ENCODE data around the gene PTPRM. TPM values are rescaled to one million over a fixed set of nuclear protein-coding genes. Genes with fewer than 3 reads are reported as not detected.

PTPRM gene
- total RNA-seq, 2 donors from 2014 or later, result 7.5 to 19.2 TPM

DNA sequence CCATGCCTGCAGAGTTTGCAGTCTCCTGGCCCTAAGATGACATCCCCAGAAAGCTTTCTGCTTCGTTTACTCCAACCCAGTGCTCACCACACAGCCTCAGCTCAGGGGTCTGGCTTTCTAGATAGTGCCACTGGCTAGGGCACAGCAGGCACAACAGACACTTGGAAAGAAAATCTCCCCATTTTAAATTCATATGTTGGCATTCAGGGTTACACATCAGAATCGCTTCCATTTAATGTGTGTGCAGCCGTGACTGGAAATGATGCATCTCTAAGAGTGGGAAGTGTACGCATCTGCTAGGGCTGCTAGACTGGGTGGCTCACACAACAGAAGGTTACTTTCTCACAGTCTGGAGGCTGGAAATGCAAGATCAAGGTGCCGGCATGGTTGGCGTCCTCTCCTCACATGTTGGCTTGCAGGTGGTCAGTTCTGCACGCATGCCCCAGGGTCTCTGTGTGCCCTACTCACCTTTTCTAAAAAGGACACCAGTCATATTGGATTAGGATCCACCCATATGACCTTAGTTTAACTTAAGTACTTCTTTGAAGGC lies 712.7 kb downstream of the PTPRM start:
- no peak for ATAC-seq
- no peak overlapping the region for H3K27ac Mint-ChIP-seq
- no peaks in the 10 kb centered on the region for H3K4me1 Mint-ChIP-seq (ENCODE audit: low read depth in 2 of 2)
- H3K36me3 Mint-ChIP-seq, result no peaks in the 10 kb centered on the region
- H3K27me3 Mint-ChIP-seq, result no peaks in the 10 kb centered on the region
- no peak for DNase-seq (ENCODE audit: low spot score)
- H3K9me3 Mint-ChIP-seq, result no peaks in the 10 kb centered on the region
- no peak overlapping the region for H3K4me3 Mint-ChIP-seq

DNA sequence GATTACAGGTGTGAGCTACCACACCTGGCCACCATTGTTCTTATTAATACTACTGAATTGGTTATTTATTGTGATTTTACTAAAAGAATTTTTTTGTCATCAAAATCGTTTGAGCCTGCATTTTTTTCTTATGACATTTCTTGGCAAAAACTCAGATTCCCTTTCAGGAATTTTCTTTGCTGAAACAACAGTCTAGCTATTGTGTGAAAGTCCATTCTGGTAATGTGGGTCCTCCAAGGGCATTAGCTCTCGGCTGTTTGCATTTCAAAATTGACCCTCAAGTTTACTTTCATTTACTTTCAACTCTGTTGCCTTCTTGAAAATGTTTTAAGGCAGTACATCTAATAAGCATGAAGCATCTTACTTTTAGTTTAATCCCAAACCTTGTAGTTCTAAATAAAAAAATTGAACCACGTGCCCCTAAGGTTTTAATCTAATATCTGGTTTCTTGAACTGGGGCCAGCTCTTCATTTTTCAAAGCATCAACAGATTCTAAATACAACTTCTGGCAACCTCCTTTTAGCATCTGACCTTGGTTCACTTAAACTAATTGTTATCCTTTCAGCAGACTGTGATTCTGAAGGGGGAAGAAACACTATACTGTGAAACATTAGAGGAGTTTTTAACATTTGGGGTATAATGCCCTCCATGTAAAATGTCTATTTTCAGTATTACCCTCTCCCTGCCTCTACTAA lies 716.9 kb downstream of the PTPRM start:
- no peaks in the 10 kb centered on the region for H3K4me1 Mint-ChIP-seq (ENCODE audit: low read depth in 2 of 2)
- no peak overlapping the region for H3K27ac Mint-ChIP-seq

DNA sequence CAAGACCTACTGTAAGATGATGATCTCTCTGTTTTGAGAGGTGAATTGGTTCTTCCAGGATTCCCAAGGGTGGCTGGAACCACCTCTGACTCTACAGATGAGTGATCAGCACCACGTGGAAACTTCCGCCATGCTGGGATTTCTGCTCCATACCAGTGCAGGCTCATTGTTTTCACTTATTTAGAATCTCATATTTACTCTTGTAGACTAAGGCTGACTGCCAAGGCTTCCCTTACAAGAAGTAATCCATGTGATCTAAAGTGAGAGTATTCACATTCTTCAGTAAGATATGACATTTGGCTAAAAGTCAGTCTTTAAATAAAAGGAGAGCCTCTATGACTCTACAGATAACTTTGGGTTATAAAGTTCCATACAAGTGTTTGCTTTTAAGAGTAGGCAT lies 719.2 kb downstream of the PTPRM start:
- no peak for ATAC-seq
- Mint-ChIP-seq H3K27ac (no peak overlapping the region), H3K9me3 (peaks cover 3% of the 10 kb centered on the region), H3K4me3 (no peak overlapping the region), H3K27me3 (no peaks in the 10 kb centered on the region), H3K36me3 (no peaks in the 10 kb centered on the region), H3K4me1 (ENCODE audit: low read depth in 2 of 2) (no peaks in the 10 kb centered on the region)
- no peak for DNase-seq (ENCODE audit: low spot score)

More for the DNA sequence above, 716.9 kb downstream of the PTPRM start:
- Mint-ChIP-seq H3K27me3 (no peaks in the 10 kb centered on the region), H3K36me3 (no peaks in the 10 kb centered on the region), H3K4me3 (no peak overlapping the region), H3K9me3 (peaks cover 3% of the 10 kb centered on the region)
- ATAC-seq, result no peak
- DNase-seq (ENCODE audit: low spot score), result no peak

DNA sequence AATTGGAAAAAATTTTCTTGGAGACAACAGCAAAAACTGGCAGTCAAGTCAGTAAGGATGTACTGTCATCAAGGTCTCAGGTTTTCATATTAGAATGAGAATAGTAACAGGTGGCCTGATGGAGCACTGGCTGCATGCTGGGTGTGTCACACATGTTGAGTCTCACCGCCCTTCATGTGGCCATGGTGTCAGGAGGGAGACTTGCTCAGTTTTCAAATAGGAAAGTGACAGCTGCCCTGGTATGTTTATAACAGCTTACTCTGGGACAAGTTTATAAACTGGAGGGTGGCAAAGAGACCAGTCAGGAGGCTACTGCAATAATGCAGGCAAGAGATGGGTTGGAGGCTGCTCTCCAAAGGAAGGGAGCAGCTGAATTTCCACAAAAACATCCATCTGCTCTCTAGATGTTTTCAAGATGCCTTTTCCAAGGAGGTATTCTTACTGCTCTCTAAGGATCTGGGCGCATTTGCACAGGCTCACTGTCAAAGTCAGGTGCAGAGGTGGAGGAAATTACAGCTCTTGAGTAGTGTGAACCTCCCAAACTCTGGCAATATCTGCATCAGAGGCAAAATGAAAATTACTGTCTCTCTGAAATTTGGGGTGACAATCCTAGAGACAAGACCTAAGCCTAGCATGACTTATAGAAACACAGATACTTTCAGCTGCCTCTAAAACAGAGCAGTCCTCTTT lies 720.2 kb downstream of the PTPRM start:
- peaks cover 3% of the 10 kb centered on the region for H3K9me3 Mint-ChIP-seq
- DNase-seq (ENCODE audit: low spot score), result no peak
- ATAC-seq, result no peak
- no peaks in the 10 kb centered on the region for H3K4me1 Mint-ChIP-seq (ENCODE audit: low read depth in 2 of 2)
- H3K27me3 Mint-ChIP-seq, result no peaks in the 10 kb centered on the region
- no peaks in the 10 kb centered on the region for H3K36me3 Mint-ChIP-seq
- no peak overlapping the region for H3K4me3 Mint-ChIP-seq
- H3K27ac Mint-ChIP-seq, result no peak overlapping the region

DNA sequence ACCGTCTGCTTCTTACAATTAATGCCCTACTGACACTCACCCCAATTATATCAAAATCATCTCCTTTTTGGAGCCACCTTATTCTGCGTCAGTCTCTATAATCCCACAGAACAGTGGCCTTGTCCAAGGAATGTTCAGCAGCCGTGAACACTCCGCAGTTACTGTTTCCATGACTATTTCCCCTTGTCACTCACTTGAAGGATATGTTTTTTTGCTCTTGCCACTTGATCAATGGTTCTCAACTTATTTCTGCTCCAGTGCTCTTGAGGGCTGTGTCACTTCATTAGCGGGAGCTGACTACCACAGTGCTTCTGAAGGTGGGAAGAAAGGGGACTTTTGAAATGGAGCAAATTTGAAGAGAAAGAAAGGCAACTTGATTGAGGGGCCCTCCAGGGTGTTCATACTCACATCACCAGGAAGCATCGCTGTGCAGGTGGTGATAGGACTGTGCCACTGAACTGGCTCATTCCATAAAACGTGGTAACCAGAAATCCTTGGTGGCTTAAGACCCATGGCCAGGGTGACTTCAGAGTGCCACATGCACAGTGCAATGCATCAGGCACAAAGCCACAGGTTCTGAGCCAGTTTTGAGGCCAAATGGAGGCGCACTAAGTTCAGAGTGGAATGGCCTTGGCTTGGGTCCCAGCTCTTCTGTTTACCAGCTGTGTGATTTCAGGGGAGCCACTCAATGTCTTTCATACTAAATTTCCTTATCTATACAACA lies 721.5 kb downstream of the PTPRM start:
- H3K27me3 Mint-ChIP-seq, result no peaks in the 10 kb centered on the region
- peaks cover 3% of the 10 kb centered on the region for H3K9me3 Mint-ChIP-seq
- no peaks in the 10 kb centered on the region for H3K36me3 Mint-ChIP-seq
- ATAC-seq, result no peak
- H3K4me3 Mint-ChIP-seq, result no peak overlapping the region
- H3K27ac Mint-ChIP-seq, result no peak overlapping the region
- H3K4me1 Mint-ChIP-seq (ENCODE audit: low read depth in 2 of 2), result no peaks in the 10 kb centered on the region
- DNase-seq (ENCODE audit: low spot score), result no peak

DNA sequence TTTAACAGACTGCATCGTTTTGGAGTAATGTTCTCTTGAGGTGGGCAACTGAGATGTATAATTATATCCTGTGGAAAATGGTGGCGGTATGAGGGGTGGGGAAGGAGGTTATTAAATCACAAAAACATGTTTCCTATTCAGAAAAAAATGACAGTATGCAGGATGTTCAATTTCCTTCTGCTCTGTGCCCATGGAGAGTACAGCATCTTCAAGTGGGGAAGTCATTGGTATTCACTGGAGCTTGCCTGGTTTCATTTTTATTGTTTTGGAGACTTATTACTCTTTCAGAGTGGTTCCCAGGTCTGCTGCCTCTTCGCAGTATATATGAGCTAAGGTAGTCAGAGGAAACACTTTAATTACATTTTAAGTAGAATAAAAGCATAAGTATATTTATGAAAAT lies 723.3 kb downstream of the PTPRM start:
- Mint-ChIP-seq H3K36me3 (no peaks in the 10 kb centered on the region), H3K27ac (no peak overlapping the region), H3K4me1 (ENCODE audit: low read depth in 2 of 2) (no peaks in the 10 kb centered on the region), H3K9me3 (peaks cover 3% of the 10 kb centered on the region), H3K27me3 (no peaks in the 10 kb centered on the region), H3K4me3 (no peak overlapping the region)
- no peak for DNase-seq (ENCODE audit: low spot score)
- no peak for ATAC-seq

DNA sequence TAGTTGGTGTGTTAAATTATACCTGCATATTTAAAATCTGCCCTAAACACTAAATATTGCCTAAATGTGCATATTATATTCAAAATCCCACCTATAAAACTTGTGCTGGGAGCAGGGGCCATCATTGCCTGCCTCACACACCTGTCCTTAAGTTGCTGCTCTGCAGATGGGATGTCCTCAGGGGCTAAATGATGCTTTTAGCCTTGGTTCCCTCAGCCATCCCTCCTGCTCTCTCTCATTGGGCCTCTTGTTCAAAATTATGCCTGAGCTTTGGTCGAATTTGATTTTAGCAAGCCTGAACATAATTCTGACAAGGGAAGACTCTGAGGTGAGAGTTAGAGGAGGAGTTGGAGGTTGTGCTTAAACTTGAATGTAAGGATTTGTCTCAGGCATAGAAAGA lies 723.8 kb downstream of the PTPRM start:
- H3K4me1 Mint-ChIP-seq (ENCODE audit: low read depth in 2 of 2), result no peaks in the 10 kb centered on the region
- no peak overlapping the region for H3K4me3 Mint-ChIP-seq
- DNase-seq (ENCODE audit: low spot score), result no peak
- peaks cover 3% of the 10 kb centered on the region for H3K9me3 Mint-ChIP-seq
- H3K27ac Mint-ChIP-seq, result no peak overlapping the region
- H3K27me3 Mint-ChIP-seq, result no peaks in the 10 kb centered on the region
- H3K36me3 Mint-ChIP-seq, result no peaks in the 10 kb centered on the region
- no peak for ATAC-seq

DNA sequence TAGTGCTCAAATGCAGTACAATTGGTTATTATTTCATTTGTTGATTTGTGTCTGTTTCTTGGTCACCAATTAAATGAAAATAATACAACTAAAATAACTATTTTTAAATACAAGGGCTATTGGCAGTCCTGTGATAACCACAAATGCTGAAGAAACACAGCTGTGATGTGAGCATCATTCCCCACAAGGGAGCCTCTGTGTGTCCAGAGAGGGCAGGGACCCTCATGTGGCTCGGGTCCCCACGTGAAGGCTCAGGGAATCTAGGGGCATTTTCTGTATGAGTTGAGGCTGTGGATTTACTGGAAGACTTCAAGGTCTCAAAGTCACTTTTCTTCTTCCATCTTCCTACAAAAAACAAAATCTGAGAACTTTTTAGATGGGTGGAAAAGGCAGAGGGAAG lies 726.1 kb downstream of the PTPRM start:
- H3K27me3 Mint-ChIP-seq, result no peaks in the 10 kb centered on the region
- no peaks in the 10 kb centered on the region for H3K36me3 Mint-ChIP-seq
- H3K4me3 Mint-ChIP-seq, result no peak overlapping the region
- ATAC-seq (no peak), DNase-seq (ENCODE audit: low spot score) (no peak)
- no peak overlapping the region for H3K27ac Mint-ChIP-seq
- H3K4me1 Mint-ChIP-seq (ENCODE audit: low read depth in 2 of 2), result no peaks in the 10 kb centered on the region
- no peaks in the 10 kb centered on the region for H3K9me3 Mint-ChIP-seq

DNA sequence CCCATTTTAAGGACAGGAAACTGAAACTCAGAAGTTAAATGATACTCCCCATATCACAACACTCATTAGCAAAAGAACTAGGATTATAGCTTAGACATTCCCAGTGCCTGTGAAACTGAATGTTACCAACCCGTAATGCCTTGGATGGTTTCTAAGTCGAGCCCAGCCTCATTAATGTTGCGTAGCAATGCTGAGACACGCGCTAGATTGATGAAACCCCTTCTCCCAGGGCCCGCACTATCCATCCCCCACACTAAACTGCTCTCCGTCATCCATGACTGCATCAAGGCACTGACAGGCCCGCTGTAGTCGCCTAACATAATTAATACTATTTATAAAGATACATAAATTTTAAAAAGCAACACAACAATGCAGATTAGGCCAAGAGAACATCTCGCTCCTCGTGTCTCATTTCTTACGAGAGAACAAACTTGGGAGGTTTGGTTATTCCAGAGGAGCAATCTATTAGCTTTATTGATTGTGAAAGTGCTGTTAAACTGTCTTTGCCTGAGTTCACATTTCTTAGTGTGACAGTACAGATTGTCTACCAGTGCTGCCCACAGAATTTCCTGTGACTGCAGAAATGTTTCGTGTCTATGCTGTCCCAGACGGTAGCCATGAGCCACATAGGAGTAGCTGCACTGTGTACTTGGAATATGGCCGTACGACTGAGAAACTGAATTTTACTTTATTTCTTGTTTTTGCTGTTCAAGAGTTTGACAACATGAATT lies 729.9 kb downstream of the PTPRM start:
- H3K9me3 Mint-ChIP-seq, result no peaks in the 10 kb centered on the region
- DNase-seq (ENCODE audit: low spot score) (no peak), ATAC-seq (no peak)
- H3K36me3 Mint-ChIP-seq, result no peaks in the 10 kb centered on the region
- H3K27me3 Mint-ChIP-seq, result no peaks in the 10 kb centered on the region
- H3K4me3 Mint-ChIP-seq, result no peak overlapping the region
- no peaks in the 10 kb centered on the region for H3K4me1 Mint-ChIP-seq (ENCODE audit: low read depth in 2 of 2)
- no peak overlapping the region for H3K27ac Mint-ChIP-seq

DNA sequence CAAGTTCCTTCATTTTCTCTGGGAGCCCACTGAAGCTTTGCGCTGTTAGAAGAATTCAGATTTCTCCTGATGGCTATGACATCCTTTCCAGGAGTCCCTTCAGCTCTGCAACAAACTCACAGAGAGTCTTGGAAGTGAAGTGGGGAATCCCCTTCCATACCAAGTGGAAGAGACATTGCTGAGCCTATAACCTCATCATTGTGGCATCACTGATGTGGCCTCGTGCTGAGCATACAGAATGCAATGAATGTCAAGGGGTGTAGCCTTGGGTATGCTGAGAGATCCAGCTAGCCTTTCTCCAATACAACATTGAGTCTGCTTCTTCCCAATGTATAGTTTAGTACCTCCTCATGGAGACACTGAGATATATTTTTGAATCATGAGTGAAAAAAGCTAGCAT lies 731.1 kb downstream of the PTPRM start:
- no peak for ATAC-seq
- Mint-ChIP-seq H3K36me3 (no peaks in the 10 kb centered on the region), H3K4me3 (no peak overlapping the region), H3K9me3 (no peaks in the 10 kb centered on the region), H3K4me1 (ENCODE audit: low read depth in 2 of 2) (no peaks in the 10 kb centered on the region), H3K27me3 (no peaks in the 10 kb centered on the region), H3K27ac (no peak overlapping the region)
- no peak for DNase-seq (ENCODE audit: low spot score)

DNA sequence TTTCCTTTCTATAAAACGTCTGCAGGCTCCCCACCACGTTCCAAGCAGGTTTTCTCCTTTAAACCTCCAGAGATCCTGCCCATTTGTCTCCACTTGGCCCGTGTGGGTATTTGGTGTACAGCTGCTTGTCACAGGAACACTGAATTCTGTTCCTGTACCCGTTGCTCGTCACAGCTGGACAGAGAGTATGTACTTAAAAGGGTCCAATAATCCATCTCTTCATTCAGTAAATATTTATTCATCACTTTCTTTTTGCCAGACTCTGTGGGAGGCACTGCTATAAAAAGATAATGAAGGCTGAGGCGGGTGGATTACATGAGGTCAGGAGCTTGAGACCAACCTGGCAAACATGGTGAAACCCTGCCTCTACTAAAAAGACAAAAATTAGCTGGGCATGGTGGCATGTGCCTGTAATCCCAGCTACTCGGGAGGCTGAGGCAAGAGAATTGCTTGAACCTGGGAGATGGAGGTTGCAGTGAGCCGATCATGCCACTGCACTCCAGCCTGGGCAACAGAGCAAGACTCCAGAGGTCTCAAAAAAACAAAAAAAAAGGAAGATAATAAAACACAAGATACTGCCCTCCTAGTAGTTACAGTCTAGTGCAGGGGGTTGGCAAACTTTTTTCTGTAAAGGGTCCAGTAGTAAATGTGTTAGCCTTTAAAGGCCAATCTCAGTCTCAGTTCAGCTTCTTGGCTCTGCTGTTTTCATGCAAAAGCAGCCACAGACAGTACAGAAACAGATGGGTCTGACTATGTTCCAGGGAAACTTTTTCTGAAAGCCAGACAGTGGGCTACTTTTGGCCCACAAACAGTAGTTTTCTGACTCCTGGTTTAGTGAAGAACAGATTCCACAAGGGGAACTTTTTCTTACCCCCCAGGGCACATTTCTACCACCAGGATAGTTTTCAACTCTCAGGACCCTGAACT lies 732.2 kb downstream of the PTPRM start:
- Mint-ChIP-seq H3K4me3 (no peak overlapping the region), H3K36me3 (no peaks in the 10 kb centered on the region), H3K9me3 (no peaks in the 10 kb centered on the region), H3K27me3 (no peaks in the 10 kb centered on the region), H3K27ac (no peak overlapping the region), H3K4me1 (ENCODE audit: low read depth in 2 of 2) (no peaks in the 10 kb centered on the region)
- no peak for DNase-seq (ENCODE audit: low spot score)
- no peak for ATAC-seq

DNA sequence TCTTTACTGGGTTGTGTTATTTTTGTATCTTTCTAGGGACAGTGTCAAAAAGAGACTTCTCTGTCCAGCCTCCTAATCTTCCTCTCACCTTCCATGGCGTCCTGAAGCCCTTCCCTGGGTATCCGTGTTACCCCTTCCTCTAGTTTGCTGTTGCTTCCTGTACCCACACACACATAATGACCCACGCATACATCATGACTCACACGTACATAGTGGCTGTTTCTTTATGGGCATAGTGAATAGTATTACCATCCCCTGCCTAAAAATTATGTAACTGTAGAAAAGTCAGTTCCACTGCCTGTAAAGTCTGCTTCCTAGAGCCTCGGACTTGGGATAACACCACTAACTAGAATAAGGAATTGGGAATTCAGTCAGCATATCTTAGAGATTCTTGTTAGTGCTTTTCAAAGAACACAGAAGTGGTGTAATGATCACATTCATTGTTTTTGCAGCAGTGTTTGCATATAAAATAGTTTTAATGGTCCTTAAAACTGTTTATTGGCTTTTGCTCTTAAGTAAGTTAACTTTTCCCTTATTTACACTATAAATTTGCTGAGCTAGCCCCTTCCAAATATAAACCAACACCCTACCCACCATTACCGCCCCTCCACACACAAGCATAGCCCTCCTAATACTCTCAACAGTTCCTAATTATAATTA lies 733.8 kb downstream of the PTPRM start:
- Mint-ChIP-seq H3K27me3 (no peaks in the 10 kb centered on the region), H3K9me3 (no peaks in the 10 kb centered on the region), H3K27ac (no peak overlapping the region), H3K4me1 (ENCODE audit: low read depth in 2 of 2) (no peaks in the 10 kb centered on the region), H3K36me3 (no peaks in the 10 kb centered on the region), H3K4me3 (no peak overlapping the region)
- DNase-seq (ENCODE audit: low spot score) (no peak), ATAC-seq (no peak)

Data from natural killer cell treated with Interleukin-12 subunit alpha and Interleukin-12 subunit beta and Interleukin-15 and Interleukin-18, amount 100 ng/mL, for 72 hours (primary cell).